Measurements from ENCODE around the gene UBXN10.

UBXN10 gene

DNA sequence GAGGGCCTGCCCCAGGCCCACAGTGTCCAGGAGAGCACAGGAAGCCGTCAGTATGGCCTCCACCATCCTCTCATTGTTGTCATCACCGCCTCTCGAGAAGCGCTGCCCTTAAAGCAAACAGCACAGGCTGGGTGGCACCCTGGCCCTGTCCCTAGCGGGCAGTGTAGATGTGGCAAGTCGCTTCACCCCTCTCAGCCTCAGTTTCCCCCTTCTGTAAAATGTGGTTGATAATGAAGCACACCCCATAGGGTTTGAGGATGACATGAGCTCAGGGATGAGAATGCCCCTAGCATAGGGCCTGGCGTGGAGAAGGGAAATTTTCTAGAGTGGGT lies 33.3 kb upstream of the UBXN10 start:
- DNase-seq, result no peak

DNA sequence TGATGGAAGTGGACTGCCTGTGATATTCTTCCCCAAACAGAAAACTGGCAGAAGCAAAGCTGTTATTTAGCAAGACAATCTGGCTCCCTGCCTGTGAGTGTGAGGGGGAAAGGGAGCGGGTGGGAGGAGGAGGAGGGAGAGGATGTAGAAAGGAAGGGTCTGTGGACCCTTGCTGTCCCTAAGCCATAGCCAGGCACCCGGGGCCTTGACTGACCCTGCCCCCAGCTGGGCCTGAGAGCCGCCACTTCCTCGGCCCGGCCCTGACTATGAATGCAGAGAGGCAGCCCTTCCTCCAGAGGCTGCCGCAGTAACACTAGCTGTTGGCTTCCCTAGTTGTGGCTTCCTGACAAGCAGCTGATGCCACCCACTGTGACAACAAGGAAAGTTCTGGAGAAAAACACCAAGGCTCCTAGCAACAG lies 32.9 kb upstream of the UBXN10 start:
- DNase-seq, result no peak

DNA sequence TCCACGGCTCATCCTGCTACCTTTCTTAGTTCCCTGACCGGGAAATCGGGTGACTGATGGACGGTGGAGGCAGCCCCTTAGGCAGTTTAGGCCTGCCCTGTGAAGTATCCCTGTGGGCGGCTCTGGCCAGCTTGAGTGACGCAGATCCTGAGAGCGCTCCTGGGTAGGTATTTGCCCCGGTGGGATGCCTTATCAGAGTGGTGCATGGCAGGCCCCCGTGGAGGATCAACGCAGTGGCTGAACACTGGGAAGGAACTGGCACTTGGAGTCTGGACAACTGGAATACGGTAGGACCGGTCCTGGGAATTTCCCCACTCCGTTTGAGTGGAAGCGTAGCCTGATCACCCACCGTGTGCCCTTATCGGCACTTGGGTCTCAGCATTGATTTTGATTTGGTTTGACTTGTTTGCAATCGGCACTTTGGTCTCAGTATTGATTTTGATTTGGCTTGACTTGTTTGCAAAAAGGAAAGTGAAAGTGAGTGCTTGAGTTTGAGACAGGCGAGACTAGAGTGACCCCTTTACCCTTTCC lies 31.5 kb upstream of the UBXN10 start:
- no peak for DNase-seq

DNA sequence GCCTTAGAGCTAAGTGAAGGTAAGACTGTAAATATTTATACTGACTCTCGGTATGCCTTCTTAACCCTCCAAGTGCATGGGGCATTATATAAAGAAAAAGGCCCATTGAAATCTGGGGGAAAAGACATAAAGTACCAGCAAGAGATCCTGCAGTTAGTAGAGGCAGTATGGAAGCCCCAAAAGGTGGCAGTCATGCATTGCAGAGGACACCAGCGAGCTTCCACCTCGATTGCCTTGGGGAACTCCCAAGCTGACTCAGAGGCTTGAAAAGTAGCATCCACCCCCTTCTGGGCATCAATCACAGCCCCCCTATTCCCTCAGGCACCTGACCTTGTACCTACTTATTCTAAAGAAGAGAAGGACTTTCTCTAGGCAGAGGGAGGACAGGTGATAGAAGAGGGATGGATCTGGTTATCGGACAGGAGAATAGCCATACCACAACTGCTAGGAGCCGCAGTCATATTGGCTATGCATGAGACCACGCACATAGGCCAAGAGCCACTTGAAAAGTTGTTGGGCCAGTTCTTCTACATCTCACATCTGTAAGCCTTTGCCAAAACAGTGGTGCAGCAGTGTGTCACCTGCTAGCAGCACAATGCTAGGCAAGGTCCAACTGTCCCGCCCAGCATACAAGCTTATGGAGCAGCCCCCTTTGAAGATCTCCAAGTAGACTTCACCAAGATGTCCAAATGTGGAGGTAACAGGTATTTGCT lies 27.4 kb upstream of the UBXN10 start:
- DNase-seq, result peak; percentile 38

DNA sequence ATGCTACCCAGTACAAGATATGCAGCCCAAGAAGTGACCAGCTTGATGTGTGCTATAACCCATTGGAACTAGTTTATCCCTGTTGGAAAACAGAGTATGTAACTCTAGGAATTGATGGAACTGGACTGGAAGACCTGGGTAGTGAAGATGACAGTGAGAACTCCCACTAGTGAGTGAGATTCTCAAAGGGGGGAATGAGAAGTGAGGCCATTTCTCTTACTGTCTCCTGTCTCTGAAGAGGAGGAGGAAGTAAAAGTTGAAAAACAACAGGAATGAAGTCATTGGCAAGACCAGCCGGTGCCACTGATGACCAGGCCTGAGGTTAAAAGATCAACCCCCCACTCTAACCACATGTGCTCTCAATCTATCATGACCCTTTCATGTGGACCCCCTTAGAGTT lies 25.9 kb upstream of the UBXN10 start:
- DNase-seq, result no peak

DNA sequence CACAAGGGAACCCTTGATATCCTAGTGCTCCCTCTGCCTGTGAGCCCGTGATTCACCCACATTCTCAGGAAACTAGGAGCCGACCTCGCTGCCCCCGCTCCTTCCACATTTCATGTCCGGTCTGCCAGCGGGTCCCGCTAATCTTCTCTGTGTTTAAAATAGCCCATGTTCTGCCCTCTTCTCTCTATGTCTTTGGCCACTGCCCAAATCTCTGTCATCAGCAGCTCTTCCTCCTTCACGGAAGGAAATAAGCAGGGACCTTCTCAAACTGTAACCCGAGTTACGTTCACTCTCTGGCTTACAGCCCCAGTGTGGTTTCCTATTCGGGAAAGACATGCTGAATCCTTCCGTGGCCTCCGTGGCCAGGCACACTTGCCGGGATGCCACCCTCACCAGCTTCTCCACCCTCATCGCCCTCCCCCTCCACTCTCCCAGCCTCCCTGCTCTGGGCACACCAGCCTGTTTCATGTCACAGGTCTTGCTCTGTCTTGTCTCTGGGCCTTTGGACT lies 21.1 kb upstream of the UBXN10 start:
- DNase-seq, result no peak

DNA sequence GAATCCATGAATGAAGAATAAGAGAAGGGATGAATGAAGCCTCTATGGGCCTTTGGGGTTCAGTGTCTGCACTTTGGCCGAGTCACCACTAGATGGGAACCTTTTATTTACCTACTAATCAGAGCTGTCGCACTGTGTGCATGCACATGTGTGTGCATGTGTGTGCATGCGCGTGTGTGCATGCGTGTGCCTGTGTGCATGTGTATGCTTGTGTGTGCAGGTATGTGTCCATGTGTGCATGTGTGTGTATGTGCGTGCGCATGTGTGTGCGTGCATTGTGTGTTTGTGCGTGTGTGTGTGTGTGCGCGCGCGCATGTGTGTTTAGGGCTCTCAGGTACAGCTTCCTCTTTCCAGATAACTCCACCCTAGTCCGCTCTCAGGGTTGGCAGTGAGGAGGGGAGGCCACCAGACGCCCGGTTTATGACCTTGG lies 20.4 kb upstream of the UBXN10 start:
- no peak for DNase-seq

DNA sequence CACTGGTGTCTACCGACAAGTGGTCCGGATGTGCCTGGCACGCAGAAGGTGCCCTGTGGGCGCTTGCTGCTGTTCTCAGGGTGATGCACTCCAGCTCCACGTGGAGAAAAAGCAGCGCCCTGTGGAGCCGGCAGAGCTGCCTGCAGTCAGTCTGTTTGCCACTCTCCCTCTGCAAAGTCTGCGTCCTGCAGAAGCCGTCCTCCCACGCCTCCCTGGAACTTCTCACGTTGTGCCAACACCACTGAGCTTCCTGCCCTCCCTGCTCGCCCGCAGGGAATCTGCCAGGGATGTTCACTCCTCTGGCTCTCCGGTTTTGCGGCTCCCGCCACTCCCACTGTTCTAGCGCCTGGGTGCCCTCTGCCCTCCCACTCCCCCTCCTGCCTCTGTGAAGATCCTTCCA lies 19.8 kb upstream of the UBXN10 start:
- no peak for DNase-seq

DNA sequence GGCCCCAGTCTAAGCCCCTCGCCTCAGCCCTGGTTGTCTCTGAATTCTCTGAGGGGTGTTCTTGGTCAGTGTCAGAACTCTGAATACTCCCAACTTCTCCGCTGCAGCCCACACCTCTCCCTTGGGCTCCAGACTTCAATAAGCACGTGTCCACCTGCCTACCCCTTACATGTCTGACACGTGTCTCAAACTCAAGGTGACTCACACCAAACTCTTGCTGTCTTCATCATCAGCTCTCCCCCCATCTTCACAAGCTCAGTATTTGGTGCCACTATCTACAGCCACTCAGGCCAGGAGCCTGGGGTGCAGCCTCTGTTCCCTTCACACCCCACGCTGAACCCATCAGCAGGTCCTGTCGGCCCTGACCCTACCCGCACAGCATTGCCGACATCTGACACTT lies 18.8 kb upstream of the UBXN10 start:
- DNase-seq, result no peak

DNA sequence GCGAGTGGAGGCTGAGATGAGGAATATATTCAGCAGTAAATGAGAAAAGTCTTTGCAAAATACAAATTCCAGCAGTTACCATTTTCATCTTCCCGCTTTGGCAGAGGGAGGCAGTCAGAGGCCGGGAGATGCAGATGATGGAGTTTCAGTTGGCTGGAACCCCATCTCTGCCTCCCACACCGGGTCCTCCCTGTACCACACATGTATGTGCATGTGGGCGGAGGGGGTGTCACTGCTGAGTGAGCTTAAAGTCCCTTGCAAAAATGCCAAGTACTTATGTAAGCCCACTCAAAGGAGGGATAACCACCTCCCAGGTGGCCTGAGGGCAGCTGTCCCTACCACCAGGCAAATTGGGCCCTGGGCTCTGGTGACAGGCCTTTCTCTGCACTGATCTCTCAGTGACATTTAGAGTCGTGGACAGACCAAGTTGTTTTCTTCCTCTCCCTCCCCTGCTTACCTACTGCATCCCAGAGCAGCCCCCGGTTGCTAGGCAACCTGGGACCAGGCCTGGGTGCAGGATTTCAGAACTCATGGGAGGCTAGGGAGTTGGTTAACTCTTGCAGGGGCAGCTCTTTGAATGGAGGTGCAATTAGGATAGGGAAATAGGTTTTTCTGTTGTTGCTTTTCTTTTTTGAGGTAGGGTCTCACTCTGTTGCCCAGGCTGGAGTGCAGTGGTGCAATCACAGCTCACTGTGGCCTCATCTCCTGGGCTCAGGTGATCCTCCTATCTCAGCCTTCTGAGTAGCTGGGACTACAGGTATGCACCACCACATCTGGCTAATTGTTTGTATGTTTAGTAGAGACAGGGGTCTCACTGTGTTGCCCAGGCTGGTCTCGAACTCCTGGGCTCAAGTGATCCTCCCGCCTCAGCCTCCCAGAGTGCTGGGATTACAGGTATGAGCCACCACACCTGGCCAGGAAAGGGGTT lies 17.1 kb upstream of the UBXN10 start:
- DNase-seq, result no peak

DNA sequence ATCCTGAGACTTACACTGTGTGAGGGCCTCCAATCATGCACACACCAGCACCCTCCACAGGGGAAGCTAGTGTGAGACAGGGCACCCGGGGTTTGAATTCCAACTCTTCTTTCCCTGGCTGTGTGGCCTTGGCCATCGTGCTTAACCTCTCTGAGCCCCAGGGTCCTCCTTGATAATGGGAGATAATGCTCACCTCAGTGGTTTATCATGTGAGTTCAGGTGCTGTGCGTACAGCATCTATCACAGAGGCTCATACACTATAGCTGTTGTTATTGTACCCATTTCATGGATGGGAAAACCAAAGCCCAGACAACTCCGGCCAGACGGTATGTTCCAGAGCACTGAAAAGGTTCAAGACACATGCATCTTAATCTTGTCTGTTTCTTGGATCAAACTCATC lies 16.0 kb upstream of the UBXN10 start:
- no peak for DNase-seq

DNA sequence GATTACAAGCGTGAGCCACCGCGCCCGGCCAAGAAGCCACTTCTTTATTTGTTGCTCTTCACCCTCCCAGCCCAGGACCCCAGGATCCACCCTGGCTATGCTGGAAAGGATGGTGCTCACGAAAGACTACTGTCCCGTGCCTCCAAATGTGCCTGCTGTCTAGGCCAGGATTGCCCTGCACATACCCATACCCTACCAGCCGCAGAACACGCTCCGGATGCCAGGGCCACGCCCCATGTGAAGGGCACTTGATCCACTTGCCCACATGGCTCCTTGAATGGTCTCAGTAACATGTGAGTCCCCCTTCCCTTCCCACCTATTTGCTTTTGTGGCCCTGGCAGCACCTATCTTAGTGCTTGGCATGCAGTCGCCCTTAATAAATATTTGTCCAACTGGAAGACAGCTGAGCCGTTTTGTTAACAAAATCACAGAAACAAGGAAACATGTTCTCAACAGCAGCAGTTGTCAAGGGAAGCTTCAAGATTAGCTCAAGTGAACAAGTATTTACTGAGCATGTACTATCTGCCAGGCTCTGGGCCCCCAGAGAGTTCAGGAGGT lies 13.8 kb upstream of the UBXN10 start:
- DNase-seq, result no peak

DNA sequence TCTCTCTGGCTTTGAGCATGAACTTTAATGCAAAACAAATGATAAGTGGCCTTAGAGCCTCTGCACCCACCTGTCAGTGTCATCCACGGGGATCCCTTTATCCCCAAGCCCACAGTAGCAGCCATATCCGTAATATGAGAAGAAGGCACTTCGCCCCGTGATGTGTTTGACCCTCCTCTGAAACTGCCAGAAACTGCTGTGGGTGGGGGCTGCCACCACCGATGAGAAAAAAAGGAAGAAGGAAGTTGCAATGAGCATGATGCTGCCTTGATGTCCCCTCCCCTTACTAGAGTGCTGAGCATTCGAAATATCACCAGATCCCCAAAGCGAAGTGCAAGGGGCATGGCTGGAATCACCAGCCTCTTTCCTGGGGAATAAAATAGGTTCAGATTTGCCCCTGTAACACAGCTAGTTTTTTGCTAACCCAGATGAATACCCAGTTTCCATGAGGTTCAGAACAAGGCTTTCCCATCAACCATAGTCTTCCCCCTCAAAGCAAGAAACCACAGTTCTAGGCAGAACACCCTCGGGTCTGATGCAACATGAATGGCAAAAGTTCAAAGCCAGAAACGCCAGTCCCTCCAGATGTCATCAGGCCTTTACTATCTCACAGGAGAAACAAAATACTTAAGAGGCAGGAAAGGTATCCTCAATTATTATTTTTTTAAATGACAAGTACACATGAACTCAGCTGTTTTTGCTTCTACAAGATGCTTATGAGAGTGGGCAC lies 10.8 kb upstream of the UBXN10 start:
- no peak for DNase-seq

DNA sequence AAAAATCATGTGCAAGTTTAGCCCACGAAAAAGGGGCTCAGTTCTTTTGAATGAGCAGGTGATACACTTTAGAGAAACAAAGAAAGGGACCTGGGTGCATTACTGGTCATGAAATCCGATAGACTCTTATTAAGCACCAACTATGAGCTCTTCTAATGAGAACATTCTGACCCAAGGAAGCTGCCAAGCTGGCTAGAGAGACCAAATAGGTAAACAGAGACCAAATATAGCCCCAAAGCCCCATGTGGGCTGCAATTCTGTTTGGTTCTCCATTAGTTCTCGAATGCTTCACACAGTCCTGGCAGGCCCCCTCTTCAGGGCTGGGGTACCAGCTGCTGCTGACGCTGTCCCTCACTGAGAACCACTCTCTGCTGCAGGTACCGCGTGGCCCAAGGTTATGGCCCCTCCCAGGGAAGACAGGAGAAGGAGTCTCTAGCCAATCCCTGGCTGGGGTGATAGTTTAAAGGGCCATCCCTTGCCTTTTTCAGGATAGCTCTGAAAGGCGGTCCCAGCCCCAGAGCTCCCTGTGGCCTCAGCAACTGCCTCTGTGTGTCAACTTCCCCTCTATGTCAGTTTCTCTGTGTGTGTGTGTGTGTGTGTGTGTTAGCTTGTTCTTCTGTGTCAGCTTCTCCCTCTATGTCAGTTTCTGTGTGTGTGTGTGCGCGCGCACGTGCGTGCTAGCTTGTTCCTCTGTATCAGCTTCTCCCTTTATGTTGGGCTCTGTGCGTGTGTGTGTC lies 7.1 kb upstream of the UBXN10 start:
- DNase-seq, result no peak

DNA sequence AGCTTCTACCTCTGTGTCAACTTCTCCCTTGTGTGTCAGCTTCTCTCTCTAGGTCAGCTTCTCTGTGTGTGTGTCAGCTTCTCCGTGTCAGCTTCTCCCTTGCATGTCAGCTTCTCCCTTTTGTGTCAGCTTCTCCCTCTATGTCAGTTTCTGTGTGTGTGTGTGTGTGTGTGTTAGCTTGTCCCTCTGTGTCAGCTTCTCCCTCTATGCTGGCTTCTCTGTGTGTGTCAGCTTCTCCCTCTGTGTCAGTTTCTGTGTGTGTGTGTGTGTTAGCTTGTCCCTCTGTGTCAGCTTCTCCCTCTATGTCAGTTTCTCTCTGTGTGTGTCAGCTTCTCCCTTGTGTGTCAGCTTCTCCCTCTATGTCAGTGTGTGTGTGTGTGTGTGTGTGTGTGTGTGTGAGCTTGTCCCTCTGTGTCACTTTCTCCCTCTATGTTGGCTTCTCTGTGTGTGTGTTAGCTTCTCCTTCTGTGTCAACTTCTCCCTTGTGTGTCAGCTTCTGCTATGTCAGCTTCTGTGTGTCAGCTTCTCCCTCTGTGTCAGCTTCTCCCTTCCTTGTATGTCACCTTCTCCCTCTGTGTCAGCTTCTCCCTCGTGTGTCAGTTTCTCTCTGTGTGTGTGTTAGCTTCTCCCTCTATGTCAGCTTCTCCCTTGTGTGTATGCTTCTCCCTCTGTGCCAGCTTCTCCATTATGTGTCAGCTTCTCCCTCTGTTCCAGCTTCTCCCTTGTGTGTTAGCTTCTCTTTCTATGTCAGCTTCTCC lies 6.3 kb upstream of the UBXN10 start:
- no peak for DNase-seq

DNA sequence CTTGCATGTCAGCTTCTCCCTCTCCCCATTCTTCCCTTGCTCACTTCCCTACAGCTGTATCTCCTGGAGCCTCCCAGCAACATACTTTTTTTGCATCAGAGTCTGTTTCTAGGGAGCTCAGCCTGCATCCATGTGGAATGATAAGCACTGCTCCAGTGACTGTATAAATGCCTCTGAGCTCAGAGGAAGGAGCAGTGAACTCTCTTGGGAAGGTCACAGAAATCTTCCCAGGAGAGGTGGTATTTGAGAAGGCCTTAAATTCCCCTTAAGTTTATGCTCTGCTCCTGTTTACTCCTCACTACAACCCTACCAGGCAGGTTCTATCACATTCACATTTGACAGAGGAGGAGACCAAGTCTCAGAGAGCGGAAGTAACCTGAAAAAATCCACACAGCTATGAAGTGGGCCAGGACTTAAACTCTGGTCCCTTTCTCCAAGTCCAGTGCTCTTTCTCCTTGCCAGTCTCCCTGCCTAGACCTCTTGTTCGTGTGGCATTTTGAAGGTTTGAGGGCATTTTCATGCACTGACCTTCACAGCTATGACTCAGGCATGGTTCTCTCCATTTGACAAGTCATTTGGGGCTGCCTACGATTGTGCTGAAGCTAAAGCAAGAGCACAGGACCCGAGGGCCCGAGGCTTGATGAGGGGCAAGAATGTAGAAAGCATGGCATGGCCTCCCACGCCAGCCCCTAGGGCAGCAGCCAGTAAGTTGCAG lies 5.6 kb upstream of the UBXN10 start:
- no peak for DNase-seq

DNA sequence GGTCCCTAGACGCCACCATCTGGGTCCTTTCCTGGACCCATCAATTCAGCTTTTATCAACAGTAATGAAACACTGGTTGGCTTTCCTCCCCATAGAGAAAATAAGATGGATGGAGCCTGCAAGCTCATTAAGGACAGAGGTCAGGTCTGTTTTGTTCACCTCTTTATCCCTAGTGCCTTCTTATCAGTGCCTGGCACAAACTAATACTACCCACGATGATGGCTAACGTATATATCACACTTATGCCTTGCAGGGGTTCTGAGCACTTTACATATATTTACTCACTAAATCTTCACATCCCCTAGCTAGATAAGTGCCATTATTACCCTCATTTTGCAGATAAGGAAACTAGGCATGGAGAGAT lies 5.1 kb upstream of the UBXN10 start:
- no peak for DNase-seq

DNA sequence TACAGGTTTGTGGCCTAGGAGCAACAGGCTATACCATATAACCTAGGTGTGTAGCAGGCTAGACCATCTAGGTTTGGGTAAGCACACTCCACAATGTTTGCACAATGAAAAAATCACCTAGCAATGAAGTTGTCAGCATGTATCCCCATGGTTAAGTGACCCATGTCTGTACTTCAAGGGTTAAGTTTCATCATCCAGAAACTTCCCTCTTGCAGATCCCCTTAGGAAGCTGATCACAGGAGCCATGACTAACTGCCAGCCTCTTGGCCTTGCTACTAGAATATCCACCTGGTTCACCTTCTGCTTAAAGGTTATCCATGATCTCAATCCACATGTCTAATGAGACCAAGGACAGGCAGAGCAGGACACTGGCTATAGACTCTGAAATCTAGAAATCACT lies 3.5 kb upstream of the UBXN10 start:
- DNase-seq, result no peak

DNA sequence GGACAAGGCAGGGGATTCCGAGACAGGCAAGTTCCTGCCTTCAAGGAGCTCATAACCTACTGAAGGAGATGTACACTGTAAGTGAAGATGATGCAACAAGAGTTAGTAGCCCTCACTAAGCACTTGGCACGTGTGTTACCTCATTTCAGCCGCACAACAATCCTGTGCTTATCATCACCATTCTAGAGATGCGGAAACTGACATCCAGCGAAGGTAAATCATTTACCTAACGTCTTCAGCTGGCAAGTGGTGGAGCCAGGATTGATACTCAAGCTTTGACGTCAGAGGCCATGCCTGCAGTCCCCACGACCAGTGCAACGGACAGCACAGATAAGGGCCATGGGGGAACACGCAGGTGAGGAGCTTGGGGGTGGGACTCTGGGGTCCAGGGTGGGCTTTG lies 2.9 kb upstream of the UBXN10 start:
- DNase-seq, result no peak

DNA sequence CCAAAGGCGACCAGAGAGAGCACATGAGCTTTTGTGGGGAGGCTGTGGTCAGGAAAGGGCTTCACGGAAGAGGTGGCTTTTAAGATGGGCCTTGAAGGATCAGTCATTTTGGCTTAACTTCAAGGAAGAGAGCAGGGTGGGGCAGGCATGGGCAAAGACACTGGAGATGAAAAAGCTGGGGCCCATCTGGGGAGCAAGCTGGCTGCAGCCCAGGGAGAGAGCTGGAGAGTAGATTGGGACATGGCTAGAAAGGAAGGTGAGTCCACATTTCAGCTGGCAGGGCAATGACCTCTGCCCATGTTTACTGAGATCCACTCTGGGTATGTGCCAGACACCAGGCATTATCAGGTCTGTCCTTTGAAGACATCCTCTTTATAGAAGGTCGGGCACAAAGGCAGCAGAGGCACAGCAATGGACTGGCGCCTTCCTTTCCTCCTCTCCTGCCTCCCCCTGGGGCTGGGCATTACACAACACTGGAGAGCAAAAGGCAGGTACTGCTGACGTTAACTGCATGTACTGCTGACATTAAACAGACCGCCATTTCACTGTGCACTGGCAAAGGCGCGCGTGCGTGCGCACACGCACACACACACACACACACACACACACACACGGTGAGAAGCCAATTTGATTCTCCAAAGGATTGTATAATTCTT lies 2.2 kb upstream of the UBXN10 start:
- DNase-seq, result no peak
